Measurements from ENCODE around the gene RANGRF.

Gene RANGRF

DNA sequence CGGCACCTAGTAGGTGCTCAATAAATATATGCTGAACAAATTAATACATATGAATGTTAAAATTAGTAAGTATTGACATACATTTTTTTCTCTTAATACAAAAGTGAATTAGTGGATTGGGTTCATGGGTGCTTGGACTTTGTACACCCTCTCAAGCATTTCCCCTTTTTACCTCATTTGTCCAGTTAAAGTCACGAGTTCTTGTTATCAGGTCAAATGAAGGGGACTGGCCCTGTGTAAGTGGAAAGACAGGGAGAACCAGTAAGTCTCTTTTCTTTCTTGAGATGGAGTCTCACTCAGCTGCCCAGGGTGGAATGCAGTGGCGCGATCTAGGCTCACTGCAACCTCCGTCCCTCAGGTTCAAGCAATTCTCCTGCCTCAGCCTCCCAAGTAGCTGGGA, 13.7 kb upstream of the RANGRF start:
- no peak for DNase-seq

DNA sequence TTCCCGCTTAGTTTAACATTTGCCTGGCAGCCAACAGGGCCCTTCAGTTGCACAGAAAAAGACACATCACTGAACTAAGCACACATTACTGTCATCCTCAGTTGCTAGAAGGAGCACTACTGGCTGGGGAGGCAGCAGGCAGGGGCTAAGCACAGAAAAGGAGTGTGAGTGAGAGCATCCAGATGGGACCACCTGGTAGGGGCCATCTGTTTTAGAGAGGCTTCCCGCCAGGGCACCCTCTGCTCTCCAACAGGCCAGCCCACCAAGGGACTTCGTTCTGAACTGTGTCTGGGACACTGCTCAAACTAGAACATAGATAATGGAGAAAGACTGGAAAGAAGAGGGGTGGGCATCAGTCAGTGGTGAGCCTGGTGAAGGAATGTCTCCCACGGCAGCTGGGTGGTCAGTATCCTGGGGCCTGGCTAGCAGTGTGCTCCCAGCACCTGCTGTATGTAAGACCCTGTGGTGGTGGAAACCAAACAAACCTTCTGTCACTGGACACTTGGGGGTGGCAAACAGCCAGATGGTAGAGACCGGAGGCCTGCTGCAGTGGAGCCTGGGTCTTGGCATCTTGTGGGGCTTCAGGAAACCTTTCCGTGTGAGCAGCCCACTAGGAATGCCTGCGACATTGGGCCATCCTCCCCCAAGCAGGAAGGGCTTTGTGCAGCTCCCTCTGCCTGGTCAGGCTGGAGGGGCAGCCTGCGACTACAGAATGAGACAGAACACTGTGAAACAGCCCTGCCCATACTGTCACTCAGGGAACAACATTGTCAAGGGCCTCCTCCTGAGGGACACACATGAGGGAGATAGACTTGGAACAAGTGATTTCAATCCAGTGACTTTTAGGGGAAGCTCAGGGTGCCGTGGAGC, 12.8 kb upstream of the RANGRF start:
- DNase-seq = no peak

DNA sequence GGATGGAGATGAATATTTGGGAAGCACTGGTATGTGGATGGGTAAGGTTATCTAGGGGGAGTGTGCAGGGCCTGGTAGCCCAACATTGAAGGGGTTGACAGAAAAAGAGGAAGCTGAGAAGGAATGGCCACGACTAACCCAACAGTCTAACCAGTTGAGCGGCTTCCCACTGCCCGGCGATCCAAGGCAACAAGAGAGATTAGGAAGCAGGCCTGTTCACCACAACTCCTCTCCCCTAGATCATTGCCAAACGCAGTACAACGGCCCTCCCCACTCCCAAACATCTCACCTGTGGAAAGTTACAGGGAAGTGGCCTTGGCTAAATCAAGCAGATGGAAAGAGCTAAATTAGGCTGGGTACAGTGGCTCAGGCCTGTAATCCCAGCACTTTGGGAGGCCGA, 11.2 kb upstream of the RANGRF start:
- DNase-seq = no peak

DNA sequence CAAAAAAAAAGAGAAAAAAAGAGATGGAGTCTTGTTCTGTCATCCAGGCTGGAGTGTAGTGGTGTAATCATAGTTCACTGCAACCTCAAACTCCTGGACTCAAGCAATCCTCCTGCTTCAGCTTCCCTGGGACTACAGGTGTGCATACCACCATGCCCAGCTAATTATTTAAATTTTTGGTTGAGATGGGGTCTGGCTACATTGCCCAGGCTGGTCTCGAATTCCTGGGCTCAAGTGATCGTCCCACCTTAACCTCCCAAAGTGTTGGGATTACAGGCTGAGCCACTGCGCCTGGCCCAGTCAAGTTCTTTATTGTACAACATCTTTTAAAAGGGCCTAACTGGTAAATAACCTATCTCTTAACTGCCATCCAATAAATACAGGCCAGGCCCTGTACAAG, 6.1 kb upstream of the RANGRF start:
- no peak for DNase-seq

DNA sequence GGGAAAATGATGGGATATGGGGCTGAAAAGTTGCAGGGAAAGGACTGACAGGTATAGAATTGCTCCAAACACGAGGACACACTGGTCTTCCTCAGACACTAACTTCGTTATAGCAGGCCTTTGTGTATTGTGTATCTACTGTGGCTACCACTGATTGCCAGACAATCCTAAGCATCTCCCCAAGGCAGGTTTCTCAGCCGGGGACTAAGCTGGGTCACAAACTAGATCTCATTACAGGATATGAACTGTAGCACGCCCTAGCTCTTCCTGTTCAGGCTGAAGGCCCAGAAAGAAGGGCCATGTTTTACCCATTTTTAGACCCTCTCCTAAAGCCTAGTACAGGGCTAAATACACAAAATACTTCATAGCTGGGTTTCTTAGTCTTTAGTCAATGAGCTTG, 5.1 kb upstream of the RANGRF start:
- DNase-seq = no peak

DNA sequence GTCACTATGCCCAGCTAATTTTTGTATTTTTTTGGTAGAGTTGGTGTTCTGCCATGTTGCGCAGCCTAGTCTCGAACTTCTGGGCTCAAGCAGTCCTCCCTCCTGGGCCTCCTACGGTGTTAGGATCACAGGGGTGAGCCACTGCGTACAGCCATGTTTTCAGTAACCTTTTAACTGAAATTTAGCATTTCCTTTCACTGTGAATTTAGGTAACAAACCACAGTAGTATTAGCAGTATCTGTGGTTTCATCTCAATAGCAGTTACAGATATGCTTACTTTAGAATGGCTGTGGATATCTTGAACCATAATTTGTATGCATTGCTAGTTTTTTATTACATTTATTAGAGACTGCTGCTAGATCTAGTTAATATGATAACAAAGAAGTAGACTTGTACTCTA, 4.3 kb upstream of the RANGRF start:
- no peak for DNase-seq

DNA sequence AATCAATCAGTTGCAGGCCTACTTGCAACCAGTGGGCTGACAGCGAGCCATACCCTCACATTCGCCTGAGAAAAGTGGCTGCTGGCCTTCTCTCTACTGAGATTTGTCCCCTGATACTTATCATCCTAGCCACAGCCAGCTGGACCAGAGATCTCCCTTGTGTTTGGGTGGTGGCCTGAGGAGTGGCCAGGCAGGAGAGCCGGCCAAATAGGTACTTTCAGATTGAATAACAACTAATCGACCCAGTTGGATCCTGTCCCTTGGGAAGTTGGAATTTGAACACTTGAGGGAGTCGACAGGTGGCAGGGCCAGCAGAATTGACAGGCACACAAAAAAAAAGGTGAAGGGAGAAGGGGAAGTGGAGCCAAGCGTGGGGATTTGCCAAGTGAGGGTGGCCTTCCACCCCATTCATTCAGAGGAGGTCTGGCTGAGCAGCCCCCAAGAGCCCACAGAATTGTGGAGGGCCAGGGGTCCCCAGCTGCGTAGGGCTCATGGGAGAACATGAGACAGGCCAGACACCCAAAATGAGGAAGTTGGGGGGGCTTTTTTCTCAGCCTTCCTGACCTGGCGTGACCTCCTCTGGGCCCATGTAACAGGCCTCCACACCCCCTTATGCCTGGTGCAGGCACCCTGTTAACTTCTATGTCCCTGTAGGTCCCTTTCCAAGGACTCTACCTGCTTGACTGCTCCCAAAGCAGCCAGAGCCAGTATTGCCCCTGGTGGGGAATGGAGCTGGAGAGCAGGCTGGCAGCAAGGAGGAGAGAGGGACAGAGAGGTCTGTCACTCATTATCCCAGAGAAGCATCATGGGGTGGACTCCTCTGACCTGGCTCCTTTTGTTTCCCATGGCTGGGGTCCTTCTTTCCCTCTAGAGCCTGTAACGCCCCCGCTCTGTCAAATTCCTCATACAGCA, 2.9 kb upstream of the RANGRF start:
- DNase-seq = no peak

DNA sequence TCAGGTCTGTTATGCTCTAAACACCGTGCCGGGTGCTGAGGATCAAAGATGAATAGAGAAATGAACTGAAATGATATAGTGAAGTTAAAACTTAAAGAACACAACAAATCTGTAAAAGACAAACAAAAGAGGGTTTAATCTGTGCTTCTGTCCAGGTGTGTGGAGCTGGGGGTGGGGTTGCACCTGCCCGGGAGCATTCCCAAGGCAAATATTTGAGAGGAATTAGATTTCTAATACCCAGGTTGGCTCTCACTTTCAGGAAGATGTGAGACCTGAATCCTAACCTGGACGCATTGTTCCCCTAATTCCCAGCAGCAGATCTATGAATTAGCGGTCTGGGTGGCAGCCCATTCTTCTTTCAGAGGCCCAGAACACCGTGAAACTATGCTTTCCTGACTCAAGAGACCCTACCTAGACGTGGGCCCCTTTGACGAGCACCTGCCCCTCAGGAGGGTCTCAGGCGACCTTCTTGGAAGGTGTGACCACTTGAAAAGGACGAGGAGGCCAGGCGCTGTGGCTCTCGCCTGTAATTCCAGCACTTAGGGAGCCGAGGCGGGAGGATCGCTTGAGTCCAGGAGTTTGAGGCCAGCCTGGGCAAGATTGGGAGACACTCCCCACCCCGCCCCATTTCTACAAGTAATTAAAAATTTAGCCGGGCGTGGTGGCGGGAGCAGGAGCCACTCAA, 677 bp upstream of the RANGRF start:
- DNase-seq = no peak

DNA sequence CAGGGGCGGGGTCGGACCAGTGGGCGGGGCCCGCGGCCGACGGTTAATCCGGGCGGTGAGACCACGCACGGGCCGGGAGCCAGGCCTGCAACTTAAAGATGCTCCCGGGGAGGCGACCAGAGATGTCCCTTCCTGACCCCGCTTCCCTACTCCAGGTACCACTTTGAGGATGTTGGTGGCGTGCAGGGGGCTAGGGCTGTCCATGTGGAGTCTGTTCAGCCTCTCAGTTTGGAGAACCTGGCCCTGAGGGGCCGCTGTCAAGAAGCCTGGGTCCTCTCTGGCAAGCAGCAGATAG, 580 bp downstream of the RANGRF start:
- no peak for DNase-seq

DNA sequence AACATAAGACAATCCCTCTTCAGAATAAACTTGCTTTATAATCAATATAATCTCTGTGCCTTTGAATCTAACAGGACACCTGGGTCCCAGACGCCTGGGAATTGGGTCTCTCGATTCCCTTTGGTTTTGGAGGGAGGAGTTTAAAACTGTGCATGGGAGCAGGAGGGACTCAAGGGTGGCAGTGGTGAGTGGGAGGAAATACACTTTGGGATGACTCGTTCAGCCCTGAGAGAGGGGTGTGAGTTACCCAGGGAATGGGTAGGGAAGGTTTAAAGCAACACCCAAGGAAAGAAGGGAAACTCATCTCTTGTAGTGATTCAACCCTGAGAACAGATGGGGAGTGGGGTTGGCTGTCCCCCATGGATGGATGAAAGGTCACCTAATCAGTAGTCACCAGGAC, 1.6 kb downstream of the RANGRF start:
- DNase-seq = no peak

DNA sequence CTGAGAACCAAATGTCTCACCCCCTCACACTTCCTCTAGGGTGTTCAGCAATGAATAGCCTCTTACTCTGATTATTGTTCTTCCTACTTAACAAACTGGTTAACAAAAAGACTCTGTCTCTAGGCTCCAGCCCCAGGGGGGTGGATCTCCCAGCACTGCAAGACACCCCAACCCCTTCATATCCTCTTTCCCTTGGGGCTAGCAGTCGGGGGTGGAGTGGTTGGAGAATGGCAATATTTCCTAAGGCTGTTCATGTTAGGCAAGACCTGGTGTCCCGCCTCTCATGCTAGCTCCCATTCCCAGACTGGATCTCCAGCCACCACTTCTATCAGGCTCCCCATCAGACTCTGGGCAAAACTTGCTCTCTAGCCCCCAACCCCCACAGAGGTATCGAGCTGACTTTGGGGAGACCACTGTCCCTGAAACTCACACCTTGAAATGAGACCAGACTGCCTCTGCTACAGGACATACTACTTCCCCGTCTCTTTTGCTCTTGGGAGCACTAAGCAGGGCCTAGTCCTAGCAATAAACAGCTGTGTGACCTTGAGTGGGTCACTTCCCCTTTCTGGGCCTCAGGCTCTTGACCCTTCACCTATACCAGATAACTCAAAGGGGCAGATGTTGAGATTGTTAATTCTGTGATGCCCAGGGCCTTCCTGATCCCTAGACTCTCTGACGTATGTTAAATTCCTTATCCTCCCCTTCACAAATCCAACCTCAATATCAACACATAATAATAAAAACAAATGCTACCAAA, 4.3 kb downstream of the RANGRF start:
- DNase-seq = no peak

DNA sequence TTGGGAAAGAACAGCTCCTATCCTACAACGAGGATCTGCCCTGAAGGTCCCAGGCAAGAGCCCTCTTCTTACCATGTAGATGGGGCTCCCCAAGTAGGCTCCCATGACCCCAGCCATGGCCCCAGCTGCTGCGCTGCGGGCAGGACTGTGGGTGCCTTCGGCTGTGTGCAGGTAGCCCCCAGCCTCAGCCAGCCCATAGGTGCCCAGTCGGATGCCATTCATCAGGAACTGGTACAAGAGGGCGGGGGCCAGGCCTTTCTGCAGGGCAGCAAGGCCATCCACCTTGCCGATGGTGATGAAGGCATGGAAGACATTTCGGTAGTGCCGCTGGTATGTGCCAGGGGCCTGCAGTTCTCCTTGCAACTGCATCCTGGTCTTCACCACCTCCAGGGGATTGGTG, 5.9 kb downstream of the RANGRF start:
- DNase-seq = no peak

DNA sequence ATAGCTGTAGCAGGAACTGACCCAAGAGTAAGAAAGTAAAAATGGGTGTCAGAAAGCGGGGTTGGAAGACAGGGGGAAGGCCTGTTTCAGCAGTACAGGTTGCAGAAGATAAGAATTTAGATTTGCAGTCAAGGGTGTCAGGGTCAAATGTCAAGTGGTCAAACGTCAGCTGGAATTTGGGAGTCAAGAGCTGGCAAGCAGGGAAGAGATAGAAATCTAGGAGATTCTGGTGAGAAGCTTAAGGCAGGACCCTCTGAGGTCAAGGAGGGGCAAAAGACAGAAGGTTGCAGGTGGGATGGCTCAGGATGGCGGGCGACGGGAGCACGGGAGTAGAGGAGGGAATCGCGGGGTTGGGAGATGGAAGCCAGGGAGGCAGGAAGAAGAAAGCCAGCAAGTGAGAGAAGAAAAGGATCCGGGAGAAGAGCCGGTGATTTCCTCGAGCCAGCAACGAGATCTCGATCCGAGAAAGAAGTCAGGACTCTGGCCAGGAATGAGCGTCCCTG, 6.4 kb downstream of the RANGRF start:
- no peak for DNase-seq

DNA sequence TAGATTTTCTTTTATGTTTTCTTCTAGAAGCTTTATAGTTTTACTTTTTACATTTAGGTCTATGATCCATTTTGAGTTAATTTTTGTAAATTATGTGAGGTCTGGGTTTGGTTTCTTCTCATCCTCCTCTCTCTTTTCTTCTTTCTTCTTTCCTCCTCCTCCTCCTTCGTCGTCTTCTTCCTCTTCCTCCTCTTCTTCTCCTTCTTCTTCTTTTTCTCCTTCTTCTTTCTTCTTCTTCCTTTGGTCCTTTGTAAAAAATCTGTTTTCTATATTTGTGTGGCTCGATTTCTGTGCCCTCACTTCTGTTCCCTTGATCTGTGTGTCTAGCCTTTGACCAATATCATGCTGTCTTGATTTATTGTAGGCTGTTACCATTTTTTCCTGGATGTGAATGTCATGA, 11.8 kb downstream of the RANGRF start:
- no peak for DNase-seq

DNA sequence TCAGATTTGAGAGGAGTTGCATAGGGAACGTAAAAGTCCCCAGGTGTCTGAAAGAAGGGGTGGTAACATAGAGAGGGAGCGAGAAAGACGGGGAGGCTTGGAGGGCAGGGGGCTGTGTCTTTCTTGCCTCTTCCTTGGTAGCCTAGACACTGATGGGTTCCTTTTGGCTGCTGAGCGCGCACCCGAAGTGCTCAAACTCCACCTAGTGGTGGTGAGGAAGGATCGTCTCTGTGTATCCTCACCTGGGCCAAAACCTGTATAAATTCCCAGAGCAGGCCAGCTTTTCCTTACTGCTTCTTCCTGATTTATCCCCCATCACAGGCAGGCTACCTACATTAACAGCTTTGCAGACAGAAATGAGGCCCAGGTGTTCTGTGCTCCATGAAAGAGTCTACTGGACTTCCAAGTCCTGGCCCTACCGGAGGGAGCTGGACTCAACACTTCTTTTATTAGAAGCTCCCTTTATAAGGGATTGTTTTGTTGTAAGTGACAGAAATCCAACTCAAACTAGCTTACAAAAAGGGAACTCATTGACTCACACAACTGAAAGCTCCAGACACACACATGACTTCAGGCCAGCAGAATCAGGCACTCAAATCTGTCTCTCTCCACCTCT, 12.3 kb downstream of the RANGRF start:
- peak; percentile 61 for DNase-seq

DNA sequence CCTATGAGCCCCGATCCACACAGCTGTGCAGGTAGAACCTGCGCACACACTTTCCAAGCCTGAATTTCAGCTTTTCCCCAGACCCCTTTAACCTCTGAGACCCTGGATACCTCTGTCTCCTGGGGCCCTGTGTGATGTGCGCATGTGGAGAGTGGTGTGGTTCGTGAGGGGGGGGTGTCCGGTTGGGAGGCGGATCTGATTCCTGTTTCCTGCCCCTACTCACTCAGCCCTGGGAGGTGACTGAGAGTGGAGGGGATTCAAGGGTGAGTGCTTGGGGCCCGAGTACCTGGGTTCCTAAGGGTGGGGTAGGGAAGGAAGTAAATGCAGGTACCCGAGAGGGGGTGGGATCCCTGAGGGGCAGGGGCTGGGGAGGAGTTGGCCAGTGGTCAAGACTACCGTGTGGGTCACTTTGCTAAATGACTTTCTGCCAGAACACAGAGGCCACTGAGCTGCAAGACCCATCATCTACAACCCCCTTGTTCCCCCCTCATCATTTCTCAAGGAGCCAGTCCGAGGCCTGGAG, 22.2 kb downstream of the RANGRF start:
- no peak for DNase-seq

DNA sequence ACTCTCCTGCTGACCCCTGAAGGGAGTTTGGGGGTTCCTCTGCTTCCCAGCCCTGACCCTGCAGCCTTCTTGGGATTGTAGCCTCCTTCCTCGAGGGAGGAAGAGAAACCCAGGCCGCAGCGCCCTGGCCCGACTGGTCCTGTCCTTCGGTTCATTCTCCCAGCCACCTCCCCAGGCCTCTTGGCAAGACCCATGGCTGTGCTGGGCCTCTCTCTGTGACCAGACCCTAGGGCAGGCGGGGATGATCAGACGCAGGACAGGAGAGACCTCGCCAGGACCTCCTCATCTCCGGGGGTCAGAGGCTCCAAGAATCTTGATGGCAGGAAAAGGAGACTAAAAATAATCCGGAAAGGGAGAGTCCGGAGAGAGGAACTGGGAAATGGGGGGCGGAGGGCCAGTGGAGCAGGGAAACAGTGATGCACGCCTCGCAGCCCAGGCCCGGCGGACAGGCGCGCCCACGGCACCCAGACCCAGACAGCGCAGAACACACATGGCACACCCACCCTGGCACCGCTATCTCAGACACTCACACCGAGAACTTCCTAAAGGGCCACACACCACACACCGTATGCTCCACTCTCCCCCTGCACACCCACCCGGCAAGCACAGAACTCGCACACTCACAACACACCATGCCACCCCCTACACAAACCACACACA, 22.8 kb downstream of the RANGRF start:
- DNase-seq = no peak

DNA sequence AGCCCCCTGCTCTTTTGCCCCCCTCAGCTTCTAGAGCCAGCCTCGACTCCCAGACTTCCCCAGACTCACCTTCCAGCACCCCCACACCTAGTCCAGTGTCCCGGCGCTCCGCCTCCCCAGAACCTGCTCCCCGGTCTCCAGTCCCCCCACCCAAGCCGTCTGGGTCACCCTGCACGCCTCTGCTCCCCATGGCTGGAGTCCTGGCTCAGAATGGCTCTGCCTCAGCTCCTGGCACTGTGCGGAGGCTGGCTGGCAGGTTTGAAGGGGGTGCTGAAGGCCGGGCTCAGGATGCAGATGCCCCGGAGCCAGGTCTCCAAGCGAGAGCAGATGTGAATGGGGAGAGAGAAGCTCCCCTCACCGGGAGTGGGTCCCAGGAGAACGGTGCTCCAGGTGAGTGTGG, 23.8 kb downstream of the RANGRF start:
- no peak for DNase-seq

DNA sequence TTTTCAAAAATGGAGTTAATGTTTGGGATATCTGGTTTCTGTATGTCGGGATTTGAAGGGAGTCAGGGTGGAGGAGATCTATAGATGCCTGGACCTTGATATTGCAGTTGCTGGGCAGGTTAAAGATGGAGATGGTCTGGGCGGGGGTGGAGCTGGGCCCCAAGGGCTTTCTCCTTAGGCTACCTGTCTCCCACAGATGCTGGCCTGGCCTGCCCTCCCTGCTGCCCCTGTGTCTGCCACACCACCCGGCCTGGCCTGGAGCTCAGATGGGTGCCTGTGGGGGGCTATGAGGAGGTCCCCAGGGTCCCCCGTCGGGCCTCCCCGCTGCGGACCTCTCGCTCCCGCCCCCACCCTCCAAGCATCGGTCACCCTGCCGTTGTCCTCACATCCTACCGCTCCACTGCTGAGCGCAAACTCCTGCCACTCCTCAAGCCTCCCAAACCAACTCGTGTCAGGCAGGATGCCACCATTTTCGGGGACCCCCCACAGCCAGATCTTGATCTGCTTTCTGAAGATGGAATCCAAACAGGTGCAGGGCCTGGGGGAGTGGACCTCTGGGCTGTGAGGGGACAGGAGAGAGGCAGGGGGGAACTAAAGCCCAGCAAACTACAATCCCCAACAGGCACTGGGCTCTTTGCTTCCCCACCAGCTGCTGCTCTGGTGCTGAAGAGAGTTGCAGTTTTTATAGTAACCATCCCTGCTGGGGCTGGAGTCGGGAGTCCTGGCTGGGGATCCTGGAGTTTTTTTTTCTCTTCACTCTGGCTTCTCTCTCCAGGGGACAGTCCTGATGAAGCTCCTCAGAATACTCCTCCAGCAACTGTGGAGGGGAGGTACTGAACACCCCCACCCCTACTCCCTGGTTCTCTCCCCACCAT, 24.5 kb downstream of the RANGRF start:
- DNase-seq = no peak

All from fibroblast of upper back skin (primary cell).